Measurements from ENCODE around the gene SRGN.

DNA sequence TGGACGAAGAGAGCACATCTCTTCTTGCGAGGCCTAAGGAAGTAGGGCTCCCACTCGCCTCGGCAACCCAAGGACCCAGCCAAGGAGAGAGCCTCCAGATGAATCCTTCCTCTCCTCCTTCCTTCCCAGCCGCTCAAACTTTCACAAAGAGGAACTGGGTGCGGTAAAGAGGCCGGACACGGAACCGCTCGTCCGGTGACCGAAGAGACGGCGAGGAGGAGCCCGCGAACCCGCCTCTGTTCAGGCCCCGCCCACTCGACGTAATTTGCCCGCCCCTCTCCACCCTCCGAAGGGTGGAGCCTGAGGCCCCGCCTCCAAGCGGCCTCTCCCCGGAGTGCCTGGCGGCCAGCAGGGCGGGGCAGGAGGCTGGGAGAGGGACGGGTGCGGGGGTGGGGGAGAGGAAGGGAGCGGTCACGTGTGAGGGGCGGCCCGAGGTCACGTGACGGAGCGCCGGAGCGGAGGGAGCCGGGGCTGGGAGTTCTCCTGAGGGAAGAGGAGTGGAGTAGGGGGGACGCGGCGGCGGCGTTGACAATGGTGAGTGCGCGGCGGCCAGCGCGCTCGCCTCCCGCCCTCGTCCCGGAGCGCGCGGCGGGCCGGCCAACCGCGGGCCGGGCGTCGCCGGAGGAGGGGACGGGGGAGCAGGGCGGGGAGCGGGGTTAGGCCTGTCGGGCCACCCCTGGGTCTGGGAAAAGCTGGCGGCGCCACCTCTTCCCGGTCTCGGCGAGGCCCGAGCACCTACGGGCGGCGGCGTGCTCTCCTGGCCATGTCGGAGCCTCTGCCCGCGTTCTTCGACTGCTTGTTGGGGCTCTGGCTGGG is 36.1 kb downstream of the SRGN start, which contains the start of gene VPS26A:
- TF ChIP-seq, protein P1, sequence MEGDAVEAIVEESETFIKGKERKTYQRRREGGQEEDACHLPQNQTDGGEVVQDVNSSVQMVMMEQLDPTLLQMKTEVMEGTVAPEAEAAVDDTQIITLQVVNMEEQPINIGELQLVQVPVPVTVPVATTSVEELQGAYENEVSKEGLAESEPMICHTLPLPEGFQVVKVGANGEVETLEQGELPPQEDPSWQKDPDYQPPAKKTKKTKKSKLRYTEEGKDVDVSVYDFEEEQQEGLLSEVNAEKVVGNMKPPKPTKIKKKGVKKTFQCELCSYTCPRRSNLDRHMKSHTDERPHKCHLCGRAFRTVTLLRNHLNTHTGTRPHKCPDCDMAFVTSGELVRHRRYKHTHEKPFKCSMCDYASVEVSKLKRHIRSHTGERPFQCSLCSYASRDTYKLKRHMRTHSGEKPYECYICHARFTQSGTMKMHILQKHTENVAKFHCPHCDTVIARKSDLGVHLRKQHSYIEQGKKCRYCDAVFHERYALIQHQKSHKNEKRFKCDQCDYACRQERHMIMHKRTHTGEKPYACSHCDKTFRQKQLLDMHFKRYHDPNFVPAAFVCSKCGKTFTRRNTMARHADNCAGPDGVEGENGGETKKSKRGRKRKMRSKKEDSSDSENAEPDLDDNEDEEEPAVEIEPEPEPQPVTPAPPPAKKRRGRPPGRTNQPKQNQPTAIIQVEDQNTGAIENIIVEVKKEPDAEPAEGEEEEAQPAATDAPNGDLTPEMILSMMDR (conservative IDR thresholded peaks at IDR 0.05; ENCODE audit: low read depth, low read length): peak; percentile 56; the same call in 1 of the 2 replicates
- TF ChIP-seq EZH2 (IDR thresholded peaks at IDR 0.05; ENCODE audit: borderline replicate concordance, low read depth, low read length, poor library complexity, severe bottlenecking): no peak

Data from A673 (cell line).